SU-DHL-6 (cell line): ENCODE measurements around the gene SCAF1.

Experiments
- EZH2phosphoT487 ChIP-seq: fragments of 200-600 bp; sonication (generic), shearing (Covaris generic); conservative IDR thresholded peaks from 2 replicates; pipeline ENCODE4 v1.6.1; 2018; ENCODE audit warnings: mild to moderate bottlenecking, antibody characterized with exemption, low read length, moderate library complexity, mixed read lengths
- TF ChIP-seq, protein P1 (sequence below): fragments of 200-600 bp; sonication (generic); IDR thresholded peaks from one replicate; pipeline ENCODE4 v1.5.1; 2017; ENCODE audit warnings: antibody characterized with exemption, mild to moderate bottlenecking, low read length, moderate library complexity; ENCODE audit not compliant: insufficient read depth, poor library complexity, severe bottlenecking

DNA sequence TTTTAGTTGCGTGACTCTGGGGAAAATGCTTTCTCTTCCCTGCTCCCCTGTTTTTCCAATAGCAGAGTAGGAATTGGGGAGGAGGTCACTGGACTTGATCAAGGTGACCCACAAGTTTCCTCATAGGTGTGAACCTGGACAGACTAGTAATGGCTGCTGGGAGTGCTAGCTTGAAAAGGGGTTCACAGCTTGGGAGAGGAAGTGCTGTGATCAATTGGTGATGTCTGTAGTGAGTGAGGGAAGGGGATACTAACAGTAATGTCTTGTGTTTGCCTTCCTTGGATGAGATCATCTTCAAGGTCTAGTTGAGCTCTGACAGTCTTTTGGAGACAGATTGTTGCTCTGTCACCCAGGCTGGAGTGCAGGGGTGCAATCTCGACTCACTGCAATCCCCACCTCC, 25.5 kb downstream of the SCAF1 start:
- TF ChIP-seq, protein P1, sequence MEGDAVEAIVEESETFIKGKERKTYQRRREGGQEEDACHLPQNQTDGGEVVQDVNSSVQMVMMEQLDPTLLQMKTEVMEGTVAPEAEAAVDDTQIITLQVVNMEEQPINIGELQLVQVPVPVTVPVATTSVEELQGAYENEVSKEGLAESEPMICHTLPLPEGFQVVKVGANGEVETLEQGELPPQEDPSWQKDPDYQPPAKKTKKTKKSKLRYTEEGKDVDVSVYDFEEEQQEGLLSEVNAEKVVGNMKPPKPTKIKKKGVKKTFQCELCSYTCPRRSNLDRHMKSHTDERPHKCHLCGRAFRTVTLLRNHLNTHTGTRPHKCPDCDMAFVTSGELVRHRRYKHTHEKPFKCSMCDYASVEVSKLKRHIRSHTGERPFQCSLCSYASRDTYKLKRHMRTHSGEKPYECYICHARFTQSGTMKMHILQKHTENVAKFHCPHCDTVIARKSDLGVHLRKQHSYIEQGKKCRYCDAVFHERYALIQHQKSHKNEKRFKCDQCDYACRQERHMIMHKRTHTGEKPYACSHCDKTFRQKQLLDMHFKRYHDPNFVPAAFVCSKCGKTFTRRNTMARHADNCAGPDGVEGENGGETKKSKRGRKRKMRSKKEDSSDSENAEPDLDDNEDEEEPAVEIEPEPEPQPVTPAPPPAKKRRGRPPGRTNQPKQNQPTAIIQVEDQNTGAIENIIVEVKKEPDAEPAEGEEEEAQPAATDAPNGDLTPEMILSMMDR: no peak
- no peak for TF ChIP-seq EZH2phosphoT487
